ENCODE measurements around the gene PRDM2.
A peak's percentile ranks its signal among the peaks of the same experiment; 100 is the strongest.

The PRDM2 gene

GRCh38 chr1:13735168-13735930 lies 35.4 kb downstream of the PRDM2 start:
- H3K27ac Mint-ChIP-seq = peak overlapping the region; percentile 98
- no peaks in the 10 kb centered on the region for H3K9me3 Mint-ChIP-seq (ENCODE audit: low read depth)
- no peaks in the 10 kb centered on the region for H3K27me3 Mint-ChIP-seq
- peaks cover 76% of the 10 kb centered on the region for H3K4me1 Mint-ChIP-seq (ENCODE audit: low read depth)
- no peak overlapping the region for H3K4me3 Mint-ChIP-seq
- H3K36me3 Mint-ChIP-seq = peaks cover 4% of the 10 kb centered on the region

- H3K27ac Mint-ChIP-seq = peak overlapping the region; percentile 67
- H3K4me3 Mint-ChIP-seq = peak overlapping the region; percentile 22
- H3K27me3 Mint-ChIP-seq = no peaks in the 10 kb centered on the region
- H3K4me1 Mint-ChIP-seq (ENCODE audit: low read depth) = peaks cover 65% of the 10 kb centered on the region
- H3K36me3 Mint-ChIP-seq = peaks cover 4% of the 10 kb centered on the region
- H3K9me3 Mint-ChIP-seq (ENCODE audit: low read depth) = no peaks in the 10 kb centered on the region
Observed at GRCh38 chr1:13737398-13737797, 37.4 kb downstream of the PRDM2 start.

DNA sequence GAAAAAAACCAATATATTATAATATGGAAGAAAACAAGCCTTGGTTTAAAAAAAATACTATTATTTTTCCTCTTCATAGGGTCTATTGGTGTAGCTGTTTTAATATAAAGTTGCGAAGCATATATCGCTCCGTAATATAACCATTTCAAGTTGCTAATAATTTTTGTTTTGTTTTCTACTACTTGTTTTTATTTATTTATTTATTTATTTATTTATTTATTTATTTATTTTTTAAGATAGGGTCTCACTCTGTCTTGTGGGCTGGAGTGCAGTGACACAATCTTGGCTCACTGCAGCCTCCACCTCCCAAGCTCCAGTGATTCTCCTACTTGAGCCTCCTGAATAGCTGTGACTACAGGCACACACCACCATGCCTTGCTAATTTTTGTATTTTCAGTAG lies 46.4 kb downstream of the PRDM2 start:
- Mint-ChIP-seq H3K4me3 (no peak overlapping the region), H3K27ac (no peak overlapping the region), H3K9me3 (ENCODE audit: low read depth) (no peaks in the 10 kb centered on the region)

GRCh38 chr1:13748610-13749505 lies 48.9 kb downstream of the PRDM2 start:
- Mint-ChIP-seq H3K27ac (peak overlapping the region; percentile 93), H3K36me3 (peaks cover 8% of the 10 kb centered on the region), H3K4me1 (ENCODE audit: low read depth) (peaks cover 63% of the 10 kb centered on the region)

More for the DNA sequence above, 46.4 kb downstream of the PRDM2 start:
- Mint-ChIP-seq H3K4me1 (ENCODE audit: low read depth) (peaks cover 43% of the 10 kb centered on the region), H3K27me3 (no peaks in the 10 kb centered on the region), H3K36me3 (peaks cover 16% of the 10 kb centered on the region)

GRCh38 chr1:13749543-13750341 lies 49.8 kb downstream of the PRDM2 start:
- no peaks in the 10 kb centered on the region for H3K27me3 Mint-ChIP-seq
- peaks cover 67% of the 10 kb centered on the region for H3K4me1 Mint-ChIP-seq (ENCODE audit: low read depth)
- peak overlapping the region; percentile 99 for H3K4me3 Mint-ChIP-seq
- H3K27ac Mint-ChIP-seq = peak overlapping the region; percentile 96
- H3K9me3 Mint-ChIP-seq (ENCODE audit: low read depth) = no peaks in the 10 kb centered on the region
- peaks cover 8% of the 10 kb centered on the region for H3K36me3 Mint-ChIP-seq

More at GRCh38 chr1:13748610-13749505, 48.9 kb downstream of the PRDM2 start:
- Mint-ChIP-seq H3K4me3 (peak overlapping the region; percentile 89), H3K27me3 (no peaks in the 10 kb centered on the region), H3K9me3 (ENCODE audit: low read depth) (no peaks in the 10 kb centered on the region)

DNA sequence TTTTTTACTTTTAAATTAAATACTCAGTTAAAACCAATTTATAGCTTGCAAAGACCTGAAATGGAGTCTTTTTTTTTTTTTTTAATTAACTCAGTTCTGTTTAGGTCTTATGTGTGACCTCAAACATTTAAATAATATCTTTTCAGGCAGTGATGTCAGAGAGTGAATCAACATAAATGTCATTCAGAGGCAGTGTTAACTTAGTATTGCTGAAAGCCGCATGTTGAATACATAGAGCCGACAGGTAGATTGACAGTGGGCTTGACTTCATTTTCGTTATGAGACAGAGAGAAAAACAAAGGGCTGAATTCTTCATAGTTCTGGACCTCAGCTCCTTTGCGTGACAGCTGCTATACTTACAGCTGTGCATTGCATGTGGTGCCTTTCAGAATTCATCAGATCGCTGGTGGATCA lies 51.5 kb downstream of the PRDM2 start:
- Mint-ChIP-seq H3K27me3 (no peaks in the 10 kb centered on the region), H3K9me3 (ENCODE audit: low read depth) (no peaks in the 10 kb centered on the region), H3K4me1 (ENCODE audit: low read depth) (peaks cover 76% of the 10 kb centered on the region), H3K4me3 (peak overlapping the region; percentile 99), H3K27ac (no peak overlapping the region), H3K36me3 (peaks cover 10% of the 10 kb centered on the region)

GRCh38 chr1:13751985-13752384 lies 52.0 kb downstream of the PRDM2 start:
- peak overlapping the region; percentile 46 for H3K27ac Mint-ChIP-seq
- no peaks in the 10 kb centered on the region for H3K9me3 Mint-ChIP-seq (ENCODE audit: low read depth)
- H3K36me3 Mint-ChIP-seq = peaks cover 10% of the 10 kb centered on the region
- H3K4me3 Mint-ChIP-seq = peak overlapping the region; percentile 63
- no peaks in the 10 kb centered on the region for H3K27me3 Mint-ChIP-seq
- H3K4me1 Mint-ChIP-seq (ENCODE audit: low read depth) = peaks cover 78% of the 10 kb centered on the region

- peaks cover 10% of the 10 kb centered on the region for H3K36me3 Mint-ChIP-seq
- no peaks in the 10 kb centered on the region for H3K27me3 Mint-ChIP-seq
- no peaks in the 10 kb centered on the region for H3K9me3 Mint-ChIP-seq (ENCODE audit: low read depth)
- peak overlapping the region; percentile 61 for H3K27ac Mint-ChIP-seq
- H3K4me3 Mint-ChIP-seq = peak overlapping the region; percentile 63
- peaks cover 84% of the 10 kb centered on the region for H3K4me1 Mint-ChIP-seq (ENCODE audit: low read depth)
Observed at GRCh38 chr1:13752852-13753251, 52.9 kb downstream of the PRDM2 start.

- peak overlapping the region; percentile 31 for H3K4me3 Mint-ChIP-seq
- H3K27me3 Mint-ChIP-seq = no peaks in the 10 kb centered on the region
- H3K4me1 Mint-ChIP-seq (ENCODE audit: low read depth) = peaks cover 82% of the 10 kb centered on the region
- peak overlapping the region; percentile 41 for H3K27ac Mint-ChIP-seq
- H3K36me3 Mint-ChIP-seq = peaks cover 10% of the 10 kb centered on the region
- no peaks in the 10 kb centered on the region for H3K9me3 Mint-ChIP-seq (ENCODE audit: low read depth)
Observed at GRCh38 chr1:13753636-13754402, 53.8 kb downstream of the PRDM2 start.

DNA sequence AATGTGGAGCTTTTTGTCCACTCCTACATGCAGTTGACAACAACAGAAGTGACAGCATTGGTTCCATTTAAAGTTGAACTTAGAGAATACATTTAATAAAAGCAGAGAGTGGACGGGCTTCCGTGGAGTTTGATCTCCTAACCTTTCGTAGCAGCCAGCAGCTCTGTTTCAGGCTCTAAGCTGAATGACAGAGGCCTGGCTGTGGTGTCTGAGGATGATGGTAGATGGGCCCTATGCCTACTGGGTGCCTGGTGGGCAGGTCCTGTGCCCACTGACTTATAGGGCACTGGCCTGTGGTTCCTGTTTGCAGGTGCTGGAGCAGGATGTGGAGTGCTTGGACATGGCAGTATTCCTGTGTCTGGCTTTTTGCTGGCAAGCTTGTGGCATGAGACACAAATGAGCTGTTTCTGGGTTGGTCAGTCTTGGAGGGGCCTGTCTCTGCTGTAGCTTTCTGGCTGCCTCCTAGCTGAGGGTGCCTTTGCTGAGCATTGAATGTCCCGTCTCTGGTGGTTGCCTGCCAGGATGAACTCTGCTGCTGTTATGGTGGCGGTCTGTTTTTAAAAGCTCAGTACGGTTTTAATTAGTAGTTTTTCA lies 54.6 kb downstream of the PRDM2 start:
- peaks cover 90% of the 10 kb centered on the region for H3K4me1 Mint-ChIP-seq (ENCODE audit: low read depth)
- H3K36me3 Mint-ChIP-seq = peaks cover 10% of the 10 kb centered on the region
- H3K9me3 Mint-ChIP-seq (ENCODE audit: low read depth) = no peaks in the 10 kb centered on the region
- H3K27ac Mint-ChIP-seq = peak overlapping the region; percentile 41
- no peak overlapping the region for H3K4me3 Mint-ChIP-seq
- H3K27me3 Mint-ChIP-seq = no peaks in the 10 kb centered on the region

GRCh38 chr1:13756557-13757315 lies 56.7 kb downstream of the PRDM2 start:
- Mint-ChIP-seq H3K36me3 (peaks cover 4% of the 10 kb centered on the region), H3K4me1 (ENCODE audit: low read depth) (peaks cover 91% of the 10 kb centered on the region), H3K27me3 (no peaks in the 10 kb centered on the region), H3K27ac (peak overlapping the region; percentile 47), H3K4me3 (peak overlapping the region; percentile 56), H3K9me3 (ENCODE audit: low read depth) (no peaks in the 10 kb centered on the region)

DNA sequence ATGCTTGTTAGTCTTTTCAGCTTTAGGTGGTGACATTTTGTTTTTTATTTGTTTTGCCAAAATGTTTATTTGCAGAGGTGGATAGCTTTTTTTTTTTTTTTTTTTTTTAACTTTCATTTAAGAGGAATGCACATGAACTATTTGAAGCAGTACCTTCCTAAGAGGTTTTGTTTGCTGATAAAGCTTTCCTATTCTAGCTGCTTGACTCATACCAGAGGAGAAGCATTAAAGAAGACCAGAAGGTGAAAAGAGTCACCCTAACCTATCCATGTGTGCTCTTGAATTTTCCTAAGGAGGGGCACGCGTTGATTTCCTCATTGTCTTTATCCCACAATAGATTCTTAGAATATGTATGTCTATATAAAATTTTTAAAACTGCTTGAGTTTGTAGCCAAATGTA lies 57.7 kb downstream of the PRDM2 start:
- Mint-ChIP-seq H3K4me1 (ENCODE audit: low read depth) (peaks cover 91% of the 10 kb centered on the region), H3K27ac (peak overlapping the region; percentile 51), H3K36me3 (peaks cover 4% of the 10 kb centered on the region), H3K27me3 (no peaks in the 10 kb centered on the region), H3K9me3 (ENCODE audit: low read depth) (no peaks in the 10 kb centered on the region), H3K4me3 (peak overlapping the region; percentile 56)

DNA sequence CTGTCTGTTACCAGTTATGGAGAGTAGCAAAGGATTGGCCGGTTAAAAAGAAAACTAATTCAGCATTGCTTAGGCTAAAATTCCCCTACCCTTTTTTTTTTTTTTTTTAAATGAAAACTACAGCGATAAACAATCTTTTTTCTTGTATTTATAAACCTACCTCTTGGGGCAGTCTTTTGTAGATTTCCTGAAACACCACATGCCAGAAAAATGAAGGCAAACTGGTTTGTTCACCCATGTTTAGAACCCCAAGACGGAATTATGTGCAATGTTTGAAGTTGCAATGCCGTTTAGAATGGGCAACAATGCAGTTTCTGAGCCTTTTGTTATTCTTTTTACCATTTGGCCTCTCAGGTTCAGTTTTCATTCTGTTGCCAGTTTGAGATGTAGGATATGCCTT lies 59.1 kb downstream of the PRDM2 start:
- Mint-ChIP-seq H3K4me1 (ENCODE audit: low read depth) (peaks cover 92% of the 10 kb centered on the region), H3K27me3 (no peaks in the 10 kb centered on the region), H3K9me3 (ENCODE audit: low read depth) (no peaks in the 10 kb centered on the region), H3K36me3 (peaks cover 4% of the 10 kb centered on the region), H3K27ac (peak overlapping the region; percentile 61), H3K4me3 (no peak overlapping the region)

All from activated naive CD8-positive, alpha-beta T cell (primary cell).